ENCODE measurements around the gene PLVAP.

Gene PLVAP

DNA sequence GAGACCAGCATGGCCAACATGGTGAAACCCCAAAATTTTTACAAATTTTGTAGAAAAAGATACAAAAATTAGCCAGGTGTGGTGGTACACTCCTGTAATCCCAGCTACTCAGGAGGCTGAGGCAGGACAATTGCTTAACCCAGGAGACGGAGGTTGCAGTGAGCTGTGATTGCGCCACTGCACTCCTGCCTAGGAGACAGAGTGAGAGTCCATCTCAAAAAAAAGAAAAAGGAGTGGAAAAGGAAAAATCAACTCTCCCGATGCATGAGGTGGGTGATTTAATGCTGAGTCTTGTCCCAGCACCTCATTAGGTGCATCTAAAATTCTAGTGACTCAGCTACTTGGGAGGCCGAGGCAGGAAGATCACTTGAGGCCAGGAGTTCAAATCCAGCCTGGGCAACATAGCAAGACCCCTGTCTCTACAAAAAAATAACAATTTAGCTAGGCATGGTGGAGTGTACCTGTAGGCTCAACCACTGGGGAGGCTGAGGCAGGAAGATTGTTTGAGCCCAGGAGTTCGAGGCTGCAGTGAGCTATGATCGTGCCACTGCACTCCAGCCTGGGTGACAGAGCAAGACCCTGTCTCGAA, 20.0 kb downstream of the PLVAP start:
- DNase-seq, result no peak

DNA sequence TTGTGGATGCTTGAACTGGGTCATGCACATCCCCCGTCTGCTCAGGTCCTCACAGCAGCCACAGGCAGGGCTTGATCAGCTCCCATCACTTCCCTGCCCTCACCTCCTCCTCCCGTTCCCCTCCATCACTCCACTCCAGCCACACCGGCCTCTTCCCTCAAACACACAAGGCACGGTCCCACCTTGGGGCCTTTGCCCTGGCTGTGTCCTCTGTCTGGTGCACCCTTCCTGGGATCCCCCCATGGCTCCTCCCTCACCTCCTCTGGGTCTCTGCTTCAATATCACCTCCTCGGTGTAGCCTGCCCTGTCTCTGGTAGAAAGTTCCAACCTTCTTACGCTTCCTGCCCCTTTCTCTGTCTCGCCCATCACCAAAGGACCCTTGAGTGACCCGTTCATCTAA, 23.8 kb downstream of the PLVAP start:
- no peak for DNase-seq

DNA sequence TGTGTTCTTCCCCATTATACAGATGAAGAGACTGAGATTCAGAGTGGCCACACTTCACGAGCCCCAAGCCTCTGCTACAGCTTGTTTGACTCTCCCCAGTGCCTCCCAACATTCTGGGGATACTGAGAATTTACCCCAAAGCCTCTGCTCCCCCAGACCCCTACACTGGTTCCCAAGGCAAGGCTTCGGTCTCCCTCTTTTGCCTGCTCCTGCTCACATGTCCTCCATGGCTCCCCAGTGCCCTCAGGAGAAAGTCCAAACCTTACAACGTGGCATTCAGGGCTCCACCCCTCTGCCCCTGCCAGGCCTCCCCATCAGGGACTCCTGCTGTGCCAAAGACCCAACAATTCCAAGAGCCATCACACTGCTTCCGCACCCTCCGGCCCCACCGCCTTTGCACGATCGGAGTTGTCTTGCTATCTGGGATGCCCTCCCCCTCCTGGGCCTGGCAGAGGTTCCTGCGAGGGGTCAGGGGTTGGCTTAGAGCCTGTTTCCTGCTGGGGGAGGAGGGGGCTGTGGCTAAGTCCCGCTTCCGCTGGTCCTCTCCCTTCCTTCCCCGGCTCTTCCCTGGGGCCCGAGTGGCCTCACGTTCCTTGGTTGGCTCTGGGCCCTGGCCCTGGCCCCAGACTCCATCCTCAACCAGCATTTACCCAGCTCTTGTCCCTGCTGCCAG, 24.4 kb downstream of the PLVAP start:
- DNase-seq, result no peak

DNA sequence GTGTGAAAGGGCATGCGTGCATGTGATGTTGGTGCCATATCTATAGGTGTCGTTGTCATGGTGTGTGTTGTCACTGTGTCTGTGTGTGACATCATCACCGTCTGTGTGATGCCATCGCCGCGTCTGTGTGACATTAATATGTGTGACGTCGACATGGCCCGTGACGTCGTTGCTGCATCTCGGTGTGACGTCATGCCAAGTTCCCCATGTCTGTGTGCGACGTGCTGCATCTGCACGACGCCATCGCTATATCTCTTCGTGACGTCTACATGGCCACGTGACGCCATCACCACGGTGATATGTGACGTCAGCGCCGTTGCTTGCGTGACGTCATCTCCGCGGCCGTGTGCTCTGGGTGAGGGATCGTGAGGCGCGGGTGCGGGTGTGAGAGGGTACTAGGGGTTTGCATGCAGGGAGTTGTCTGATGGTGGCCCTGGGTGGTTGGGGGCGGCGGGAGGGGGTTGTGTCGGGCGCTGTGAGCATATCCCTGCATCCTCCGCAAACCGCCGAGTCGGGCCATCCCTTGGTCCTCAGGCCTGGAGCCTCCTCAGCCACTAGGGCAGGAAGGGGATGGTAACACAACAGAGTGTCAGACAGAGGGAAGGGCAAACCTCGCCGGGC, 25.2 kb downstream of the PLVAP start:
- peak; percentile 50 for DNase-seq

DNA sequence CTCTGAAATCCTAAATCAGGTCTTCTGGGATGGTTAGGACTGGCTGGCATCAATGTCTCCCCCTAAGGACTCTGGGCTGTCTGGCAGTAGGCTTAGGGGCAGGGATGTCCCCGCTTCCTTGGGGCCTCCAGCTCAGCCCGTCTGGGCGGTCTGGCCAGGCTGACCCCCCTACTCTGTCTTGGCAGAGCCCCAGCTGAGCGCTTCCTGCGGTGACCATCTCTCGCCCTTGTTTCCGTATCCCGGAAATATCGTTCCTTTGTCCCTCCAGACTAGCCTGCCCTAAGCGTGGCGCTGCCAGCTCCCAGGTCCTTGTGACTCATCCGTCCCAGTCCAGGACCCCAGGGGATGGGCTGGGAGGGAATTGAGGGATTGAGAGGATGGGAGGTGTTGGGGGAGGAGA, 28.4 kb downstream of the PLVAP start:
- DNase-seq, result peak; percentile 43

DNA sequence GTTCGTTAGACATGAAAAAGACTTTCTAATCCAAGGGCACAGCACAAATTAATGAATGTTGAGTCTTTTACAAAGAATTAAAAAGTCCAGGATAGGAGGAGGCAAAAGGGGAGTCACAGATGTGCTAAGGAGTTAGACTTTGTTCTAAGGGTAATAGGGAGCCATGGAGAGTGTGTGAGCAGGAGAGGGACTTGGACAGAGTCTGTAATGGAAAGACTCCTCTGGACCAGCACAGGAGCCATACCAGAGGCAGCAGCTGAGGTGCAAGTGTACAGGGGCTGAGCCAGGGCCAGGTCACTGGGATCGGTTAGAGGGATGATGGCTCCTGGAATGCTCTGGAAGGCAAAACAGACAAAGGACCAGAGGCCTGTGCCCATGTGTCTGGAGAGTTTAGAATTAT, 29.3 kb downstream of the PLVAP start:
- no peak for DNase-seq

DNA sequence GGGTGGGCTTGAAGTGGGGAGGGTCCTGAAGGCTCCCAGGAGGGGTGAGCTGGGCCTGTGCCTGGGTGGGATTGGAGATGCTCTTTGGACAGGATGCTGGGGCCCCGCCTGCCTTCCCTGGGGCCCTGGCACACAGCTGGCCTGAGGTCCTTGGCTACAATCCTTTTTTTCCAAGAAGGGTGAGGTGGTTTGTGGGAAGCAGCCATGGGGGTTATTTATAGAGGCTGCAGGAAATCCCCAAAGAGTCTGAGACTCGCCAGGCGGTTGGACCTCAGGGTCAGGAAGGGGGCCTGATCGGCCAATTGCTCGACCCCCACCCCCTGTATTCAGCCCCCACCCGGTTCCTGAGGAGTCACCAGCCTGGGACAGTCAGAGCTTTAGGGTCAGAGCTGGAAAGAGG, 29.8 kb downstream of the PLVAP start:
- no peak for DNase-seq

DNA sequence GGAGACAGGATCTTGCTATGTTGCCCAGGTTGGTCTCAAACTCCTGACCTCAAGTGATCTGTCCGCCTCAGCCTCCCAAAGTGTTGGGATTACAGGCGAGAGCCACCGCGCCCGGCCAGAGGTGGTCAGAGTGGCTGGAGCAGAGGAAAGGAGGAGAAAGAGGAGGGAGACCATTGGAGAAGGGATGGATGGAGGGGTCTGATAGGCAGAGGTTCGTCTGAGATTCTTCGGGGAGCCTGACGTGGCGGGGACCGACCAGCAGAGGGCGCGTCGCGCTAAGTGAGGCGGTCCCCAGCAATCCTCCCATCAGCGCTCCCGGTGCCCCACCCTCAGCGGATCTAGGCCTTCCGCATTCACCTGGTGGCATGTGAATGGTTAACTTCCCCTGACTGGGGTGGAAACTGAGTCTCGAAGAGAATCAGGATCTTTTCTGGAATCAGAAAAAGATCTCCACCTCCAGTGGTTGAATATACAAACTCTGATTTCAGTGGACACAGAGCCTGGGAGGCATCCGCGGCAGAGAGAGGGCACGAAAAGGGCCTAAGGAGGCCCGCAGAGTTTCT, 31.0 kb downstream of the PLVAP start:
- peak; percentile 89 for DNase-seq

DNA sequence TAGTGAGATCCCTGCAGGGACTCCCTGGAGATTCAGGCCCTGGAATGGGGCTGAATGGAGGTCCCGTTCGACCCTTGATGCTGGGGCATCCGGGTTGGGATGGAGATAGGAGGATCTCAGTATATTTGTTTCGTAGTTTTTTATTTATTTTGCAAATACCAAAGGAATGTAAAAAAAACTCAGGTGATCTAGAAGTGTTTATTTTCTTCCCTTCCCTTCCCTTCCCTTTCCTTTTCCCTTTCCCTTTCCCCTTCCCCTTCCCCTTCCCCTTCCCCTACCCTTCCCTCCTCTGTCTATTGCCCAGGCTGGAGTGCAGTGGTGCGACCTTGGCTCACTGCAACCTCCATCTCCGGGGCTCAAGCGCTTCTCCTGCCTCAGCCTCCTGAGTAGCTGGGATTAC, 35.3 kb downstream of the PLVAP start:
- DNase-seq, result no peak

DNA sequence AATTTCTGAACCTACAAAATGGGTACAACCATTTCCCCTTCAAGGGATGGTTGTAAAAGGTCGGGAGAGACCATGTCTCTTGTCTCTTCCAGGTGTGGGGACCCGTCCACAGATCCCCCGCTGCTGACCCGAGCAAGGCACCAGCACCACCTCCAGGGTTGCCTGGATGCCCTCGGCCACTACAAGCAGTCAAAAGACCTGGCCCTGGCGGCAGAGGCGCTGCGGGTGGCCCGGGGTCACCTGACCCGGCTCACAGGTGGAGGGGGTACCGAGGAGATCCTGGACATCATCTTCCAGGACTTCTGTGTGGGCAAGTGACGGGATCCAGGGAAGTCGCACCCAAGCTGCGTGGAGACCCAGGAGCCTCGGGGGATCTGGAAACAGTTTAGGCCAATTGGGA, 35.8 kb downstream of the PLVAP start:
- no peak for DNase-seq

DNA sequence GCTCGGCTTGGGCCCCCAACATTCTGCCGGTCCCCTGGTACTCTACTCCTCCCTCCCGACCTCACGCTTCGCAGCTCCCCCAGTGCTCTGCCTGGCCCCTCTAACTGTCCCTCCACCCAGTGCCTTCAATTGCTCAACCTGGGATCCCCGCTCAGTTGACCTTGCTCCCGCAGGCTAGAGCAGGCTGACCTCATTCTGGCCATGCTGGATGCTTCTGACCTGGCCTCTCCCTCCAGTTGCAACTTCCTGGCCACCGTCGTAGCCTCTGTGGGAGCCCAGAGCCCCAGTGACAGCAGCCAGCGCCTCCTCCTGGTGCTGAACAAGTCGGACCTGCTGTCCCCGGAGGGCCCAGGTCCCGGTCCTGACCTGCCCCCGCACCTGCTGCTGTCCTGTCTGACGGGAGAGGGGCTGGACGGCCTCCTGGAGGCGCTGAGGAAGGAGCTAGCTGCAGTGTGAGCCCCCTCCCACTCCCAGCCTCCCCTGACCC, 36.2 kb downstream of the PLVAP start:
- no peak for DNase-seq

DNA sequence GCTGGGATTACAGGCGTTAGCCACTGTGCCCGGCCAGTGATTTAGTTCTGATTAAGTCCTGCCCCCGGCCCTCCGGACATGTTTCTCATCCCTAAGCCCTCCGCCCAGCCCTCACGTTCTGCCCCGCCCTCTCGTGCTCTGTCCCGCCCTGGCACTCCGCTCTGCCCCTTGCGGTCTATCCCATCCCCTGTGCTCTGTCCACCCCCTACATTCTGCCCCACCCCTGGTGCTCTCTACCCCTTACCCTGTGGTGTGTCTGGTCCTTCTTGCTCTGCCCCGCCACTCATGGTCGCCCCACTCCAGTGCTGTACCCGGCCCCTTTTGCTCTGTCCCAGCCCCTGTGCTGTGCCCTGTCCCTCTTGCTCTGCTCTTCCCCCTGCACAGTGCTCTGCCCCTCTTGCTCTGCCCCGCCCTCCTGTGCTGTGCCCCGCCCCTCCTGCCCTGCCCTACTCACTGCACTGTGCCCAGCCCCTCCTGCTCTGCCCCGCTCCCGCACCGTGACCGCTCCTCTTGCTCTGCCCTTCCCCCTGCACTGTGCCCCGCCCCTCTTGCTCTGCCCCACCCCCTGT, 36.8 kb downstream of the PLVAP start:
- DNase-seq, result peak; percentile 61

DNA sequence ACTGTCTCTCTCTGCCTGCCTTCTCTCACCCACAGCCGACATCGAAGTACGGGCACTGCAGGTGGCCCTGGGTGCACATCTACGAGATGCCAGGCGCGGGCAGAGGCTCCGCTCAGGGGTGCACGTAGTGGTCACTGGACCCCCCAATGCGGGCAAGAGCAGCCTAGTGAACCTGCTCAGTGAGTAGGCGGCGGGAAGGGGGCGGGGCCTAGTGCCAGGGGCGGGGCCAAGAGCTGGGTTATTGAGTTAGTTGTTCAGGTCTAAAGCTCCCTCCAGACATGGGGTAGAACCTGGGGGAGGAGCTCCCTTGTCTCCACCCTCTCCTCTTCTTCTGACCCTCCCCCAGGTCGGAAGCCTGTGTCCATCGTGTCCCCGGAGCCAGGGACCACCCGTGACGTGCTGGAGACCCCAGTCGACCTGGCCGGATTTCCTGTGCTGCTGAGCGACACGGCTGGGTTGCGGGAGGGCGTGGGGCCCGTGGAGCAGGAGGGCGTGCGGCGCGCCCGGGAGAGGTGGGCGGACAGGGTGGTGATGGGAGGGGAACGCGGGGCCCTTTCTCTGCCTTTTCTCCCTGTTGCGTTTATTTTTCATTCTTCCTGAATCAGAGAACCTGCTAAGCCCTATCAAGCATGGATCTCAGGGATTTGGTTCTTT, 37.9 kb downstream of the PLVAP start:
- DNase-seq, result peak; percentile 49

DNA sequence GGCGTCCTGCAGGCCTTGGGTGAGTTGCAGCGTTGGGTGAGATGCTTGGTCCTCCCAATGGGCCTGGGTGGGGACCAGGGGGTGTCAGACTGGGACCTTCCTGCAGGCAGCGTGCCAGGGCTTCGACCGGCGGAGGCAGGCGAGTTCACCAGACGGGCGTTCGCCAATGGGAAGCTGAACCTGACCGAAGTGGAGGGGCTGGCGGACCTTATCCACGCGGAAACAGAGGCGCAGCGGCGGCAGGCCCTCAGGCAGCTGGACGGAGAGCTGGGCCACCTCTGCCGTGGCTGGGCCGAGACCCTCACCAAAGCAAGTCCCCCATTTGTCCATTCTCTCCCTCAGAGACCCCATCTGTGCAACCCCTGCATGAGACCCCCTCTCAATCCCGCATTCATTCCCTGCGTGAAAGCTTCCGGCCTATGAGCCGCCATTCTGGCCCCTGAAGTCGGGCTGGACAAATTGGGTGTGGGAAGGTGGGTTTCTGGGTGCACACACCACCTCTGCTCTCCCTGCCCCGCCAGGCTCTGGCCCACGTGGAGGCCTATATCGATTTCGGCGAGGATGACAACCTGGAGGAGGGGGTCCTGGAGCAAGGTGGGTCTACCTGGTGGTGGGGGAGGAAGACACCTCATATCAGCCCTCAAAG, 38.6 kb downstream of the PLVAP start:
- no peak for DNase-seq

DNA sequence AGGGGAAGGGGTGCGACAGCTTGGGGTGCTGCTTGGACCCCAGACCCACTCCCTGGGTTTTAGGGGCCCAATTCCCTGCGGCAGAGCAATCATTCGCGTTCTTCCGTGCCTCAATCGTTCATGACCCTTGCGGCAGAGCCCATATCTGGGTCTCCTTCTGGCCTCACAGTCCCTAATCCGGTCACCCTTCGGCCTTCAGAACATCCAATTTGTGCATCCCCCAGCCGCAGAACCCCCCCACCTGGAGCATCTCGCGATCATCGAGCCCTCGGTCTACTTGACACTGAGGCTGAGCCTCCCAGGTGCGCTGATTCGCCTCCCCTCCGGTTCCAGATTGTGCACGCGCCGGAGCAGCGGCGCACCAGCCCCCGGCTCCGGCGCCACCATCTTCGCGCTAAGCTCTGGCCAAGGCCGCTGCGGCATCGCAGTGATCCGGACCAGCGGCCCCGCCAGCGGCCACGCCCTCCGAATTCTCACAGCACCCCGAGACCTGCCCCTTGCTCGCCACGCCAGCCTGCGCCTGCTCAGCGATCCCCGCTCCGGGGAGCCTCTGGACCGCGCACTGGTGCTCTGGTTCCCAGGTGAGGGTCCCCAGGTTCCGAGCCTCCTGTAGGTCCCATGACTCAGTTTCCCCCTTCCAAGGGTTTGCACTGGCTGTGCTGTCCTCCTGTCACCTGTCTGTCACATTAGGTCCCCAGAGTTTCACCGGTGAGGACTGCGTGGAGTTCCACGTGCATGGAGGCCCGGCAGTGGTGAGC, 39.3 kb downstream of the PLVAP start:
- peak; percentile 77 for DNase-seq

DNA sequence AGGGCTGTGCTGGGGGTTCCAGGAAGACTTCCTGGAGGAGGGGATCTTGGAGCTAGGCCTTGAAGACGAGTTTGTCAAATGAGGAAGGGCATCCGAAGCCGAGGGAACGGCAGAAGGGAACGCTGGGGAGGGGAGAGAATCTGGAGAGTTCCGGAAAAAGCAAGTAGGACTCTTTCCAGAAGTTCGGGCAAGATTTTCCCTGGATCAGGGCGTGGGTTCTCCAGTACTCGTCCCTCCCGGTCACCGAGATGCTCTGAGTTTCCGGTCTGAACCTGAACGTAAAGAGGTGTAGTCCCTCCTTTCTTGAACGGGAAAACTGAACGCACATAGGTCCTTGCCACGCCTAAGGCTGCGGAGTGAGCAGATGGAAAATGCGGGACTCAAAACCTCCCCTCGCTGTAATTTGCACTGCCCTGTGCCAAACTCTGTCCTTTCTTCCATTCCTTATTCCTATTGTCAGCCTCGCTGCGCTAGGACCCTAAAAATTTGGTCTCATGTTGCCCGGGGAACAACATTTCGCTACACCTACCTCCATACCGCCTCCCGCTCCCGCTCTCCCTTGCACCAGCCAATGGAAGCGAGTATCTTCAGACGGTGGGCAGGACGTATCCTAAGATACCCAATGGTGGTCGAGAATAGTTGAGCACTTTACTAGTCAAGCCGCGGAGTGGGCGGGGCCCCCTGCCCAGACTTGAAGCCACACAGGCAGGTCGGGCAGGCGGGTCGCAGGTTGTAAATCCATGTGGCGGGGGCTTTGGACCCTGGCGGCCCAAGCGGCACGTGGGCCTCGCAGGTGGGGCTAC, 40.1 kb downstream of the PLVAP start, which contains the start of gene GTPBP3:
Gene GTPBP3, plus strand, starts transcription at position 682 of the 803 bp plus-strand sequence. Its CDS starts 59 bp downstream, at position 741.
- peak; percentile 100 for DNase-seq

DNA sequence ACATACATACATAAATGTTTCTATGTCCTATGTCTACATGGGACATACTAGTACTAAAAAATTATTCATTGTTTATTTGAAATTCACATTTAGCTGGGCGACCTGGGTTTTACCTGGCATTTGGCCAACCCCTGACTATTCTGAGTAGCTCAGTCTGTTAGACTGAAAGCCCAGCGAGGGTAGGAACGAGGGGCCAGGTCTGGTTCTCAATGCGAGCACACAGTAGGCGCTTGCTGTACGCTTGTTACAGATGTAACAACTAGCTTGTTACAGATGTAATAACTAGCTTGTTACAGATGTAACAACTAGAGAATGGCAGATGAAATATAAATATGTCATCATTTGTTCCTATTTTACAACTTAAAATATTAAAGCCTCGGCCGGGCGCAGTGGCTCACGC, 41.6 kb downstream of the PLVAP start:
- no peak for DNase-seq

DNA sequence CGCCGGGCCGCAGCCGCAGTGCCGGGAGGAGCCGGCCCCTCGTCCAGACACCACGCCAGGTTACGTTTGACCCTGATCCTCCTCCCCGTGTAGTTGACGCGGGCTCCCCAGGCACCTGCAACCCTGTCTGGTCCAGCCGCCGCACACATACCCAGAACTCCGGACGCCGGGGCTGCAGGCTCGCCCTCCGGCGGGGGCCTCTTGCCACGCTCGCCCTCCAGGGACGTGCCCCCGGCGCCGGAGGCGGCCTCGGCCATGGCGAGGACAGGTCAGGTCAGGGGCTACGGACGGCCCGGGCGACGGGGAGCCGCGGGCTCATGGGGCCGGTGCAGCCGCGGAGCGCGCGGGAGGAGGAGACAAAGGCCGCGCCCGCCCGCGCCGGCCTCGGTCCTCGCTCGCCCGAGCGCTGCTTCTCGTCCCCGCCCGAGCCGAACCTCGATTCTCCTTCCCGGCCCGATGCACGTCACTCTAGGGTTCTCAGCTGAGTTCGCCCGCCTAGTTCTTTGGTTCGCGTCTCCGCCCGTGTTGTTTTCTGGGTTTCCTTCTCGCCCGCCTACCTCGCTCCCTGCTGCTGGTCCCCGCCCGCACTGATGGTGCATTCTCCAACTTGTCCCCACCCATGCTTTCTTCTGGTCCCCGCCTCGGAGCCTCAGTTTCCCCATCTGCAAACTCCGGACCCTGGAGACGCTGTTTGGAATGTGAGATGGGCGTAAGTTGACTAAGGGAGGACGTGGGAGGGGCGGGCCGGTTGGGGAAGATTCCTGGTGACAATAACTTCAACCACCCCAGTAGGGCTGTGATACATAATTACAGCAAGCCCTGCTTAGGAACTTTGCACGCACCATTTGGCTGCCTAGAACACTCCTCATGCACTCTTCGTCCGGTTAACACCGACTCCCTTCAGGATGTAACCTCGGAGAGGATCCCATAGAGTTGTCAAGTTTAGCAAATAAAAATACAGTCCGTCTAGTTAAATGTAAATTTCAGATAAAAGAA, 42.4 kb downstream of the PLVAP start, which contains the start of gene ANO8:
Gene ANO8, minus strand, starts transcription at position 442 of the 996 bp plus-strand sequence. Its CDS starts 185 bp downstream, at position 257.
- DNase-seq, result peak; percentile 99

Measured in NCI-H82 (cell line).